ENCODE results near the gene TTC21B.

The TTC21B gene

DNA sequence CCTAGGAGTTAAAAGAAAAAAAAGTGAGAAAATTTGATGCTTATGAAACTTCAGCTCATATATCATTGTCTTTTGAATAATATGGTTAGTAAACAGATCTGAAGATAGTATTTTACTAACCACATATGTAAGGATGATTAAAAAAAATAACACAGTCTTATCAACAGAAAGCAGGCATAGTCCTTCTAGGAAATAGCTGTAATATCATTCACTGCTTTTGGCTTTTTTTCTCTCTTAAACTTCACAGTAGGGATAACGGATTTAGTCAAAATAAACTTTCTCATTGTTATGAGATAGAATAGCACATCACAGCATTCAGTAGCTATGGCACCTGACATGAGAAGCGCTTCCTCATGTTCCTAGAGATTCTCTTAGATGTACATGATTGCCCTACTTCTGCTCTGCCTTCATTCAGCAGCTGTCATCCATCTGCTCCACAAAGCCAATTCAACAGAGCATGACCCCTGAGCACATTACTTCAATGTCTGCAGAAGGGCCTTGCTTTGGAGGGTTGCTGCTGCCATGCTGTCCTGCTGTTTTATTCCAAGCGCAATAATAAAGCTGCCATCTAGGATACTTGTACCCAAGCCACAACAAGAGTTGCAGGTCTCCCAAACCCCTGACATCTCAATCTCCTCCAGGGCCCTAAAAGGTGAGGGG is 67.0 kb downstream of the TTC21B start:
- no peak for TF ChIP-seq YY1 (IDR thresholded peaks at IDR 0.05; ENCODE audit: low read depth)
- TF ChIP-seq FOXM1 (IDR thresholded peaks at IDR 0.05; ENCODE audit: borderline replicate concordance, low read depth): no peak
- TF ChIP-seq RAD21 (IDR thresholded peaks at IDR 0.05; ENCODE audit: low read depth): no peak
- no peak for TF ChIP-seq TEAD4 (IDR thresholded peaks at IDR 0.05)
- no peak for TF ChIP-seq CEBPB (IDR thresholded peaks at IDR 0.05)
- no peak for TF ChIP-seq CREB1 (IDR thresholded peaks at IDR 0.05; ENCODE audit: low read depth)
- no peak for TF ChIP-seq TCF12 (IDR thresholded peaks at IDR 0.05; ENCODE audit: low read depth)
- no peak for TF ChIP-seq ZBTB7A (IDR thresholded peaks at IDR 0.05; ENCODE audit: low read depth)
- TF ChIP-seq EP300 (IDR thresholded peaks at IDR 0.05; ENCODE audit: borderline replicate concordance): no peak

DNA sequence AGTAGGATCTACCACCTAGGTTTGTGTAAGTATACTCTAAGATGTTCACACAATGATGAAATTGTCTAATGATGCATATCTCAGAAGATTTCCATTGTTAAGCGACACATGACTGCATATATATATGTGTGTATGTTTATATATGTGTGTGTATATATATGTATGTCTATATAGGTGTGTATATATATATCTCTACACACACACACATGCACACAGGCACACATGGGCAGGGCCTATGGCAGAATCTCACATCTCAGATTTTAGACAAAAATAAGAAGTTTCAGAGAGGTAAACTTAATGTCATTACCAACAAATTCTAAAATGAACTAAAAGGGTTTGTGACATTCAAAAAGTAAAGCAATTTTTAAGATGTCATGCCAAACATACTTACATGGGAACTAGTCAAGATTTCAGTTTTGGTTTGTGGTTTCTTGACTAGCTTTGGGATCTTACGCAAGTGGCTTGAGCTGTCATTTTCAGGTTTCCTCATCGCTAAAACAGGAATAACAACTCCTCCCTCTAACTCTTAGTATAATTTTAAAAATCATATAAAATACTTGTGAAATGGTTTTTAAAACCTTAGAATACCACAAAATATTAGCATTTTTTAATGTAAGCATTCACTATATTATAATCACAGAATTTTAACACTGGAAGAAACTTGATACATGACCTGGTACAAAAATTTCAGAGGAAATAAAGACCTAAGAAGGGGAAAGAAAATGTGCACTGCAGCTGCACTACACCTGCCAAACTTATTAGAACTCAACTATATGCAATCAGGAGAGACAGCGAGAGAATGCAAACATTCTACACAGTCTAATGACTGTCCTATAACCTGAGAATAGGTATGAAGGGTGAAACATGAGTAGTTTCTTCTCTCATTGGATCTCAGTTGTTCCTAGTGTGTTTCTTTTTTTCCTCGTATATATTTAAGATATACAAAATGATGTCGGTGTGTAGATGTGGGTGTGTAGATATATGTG is 75.7 kb downstream of the TTC21B start:
- no peak for TF ChIP-seq TEAD4 (IDR thresholded peaks at IDR 0.05)
- no peak for TF ChIP-seq YY1 (IDR thresholded peaks at IDR 0.05; ENCODE audit: low read depth)
- TF ChIP-seq TAF1 (IDR thresholded peaks at IDR 0.05; ENCODE audit: low read depth): no peak
- TF ChIP-seq CREB1 (IDR thresholded peaks at IDR 0.05; ENCODE audit: low read depth): no peak
- TF ChIP-seq EP300 (IDR thresholded peaks at IDR 0.05; ENCODE audit: borderline replicate concordance): no peak
- no peak for TF ChIP-seq NFIC (IDR thresholded peaks at IDR 0.05)
- TF ChIP-seq, protein P1, sequence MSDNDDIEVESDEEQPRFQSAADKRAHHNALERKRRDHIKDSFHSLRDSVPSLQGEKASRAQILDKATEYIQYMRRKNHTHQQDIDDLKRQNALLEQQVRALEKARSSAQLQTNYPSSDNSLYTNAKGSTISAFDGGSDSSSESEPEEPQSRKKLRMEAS (IDR thresholded peaks at IDR 0.05): no peak
- TF ChIP-seq CEBPB (IDR thresholded peaks at IDR 0.05): no peak
- no peak for TF ChIP-seq RAD21 (IDR thresholded peaks at IDR 0.05; ENCODE audit: low read depth)
- no peak for TF ChIP-seq EGR1 (IDR thresholded peaks at IDR 0.05)
- TF ChIP-seq, protein P2, sequence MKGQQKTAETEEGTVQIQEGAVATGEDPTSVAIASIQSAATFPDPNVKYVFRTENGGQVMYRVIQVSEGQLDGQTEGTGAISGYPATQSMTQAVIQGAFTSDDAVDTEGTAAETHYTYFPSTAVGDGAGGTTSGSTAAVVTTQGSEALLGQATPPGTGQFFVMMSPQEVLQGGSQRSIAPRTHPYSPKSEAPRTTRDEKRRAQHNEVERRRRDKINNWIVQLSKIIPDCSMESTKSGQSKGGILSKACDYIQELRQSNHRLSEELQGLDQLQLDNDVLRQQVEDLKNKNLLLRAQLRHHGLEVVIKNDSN (IDR thresholded peaks at IDR 0.05): no peak
- TF ChIP-seq ZBTB7A (IDR thresholded peaks at IDR 0.05; ENCODE audit: low read depth): no peak
- TF ChIP-seq, protein P3, sequence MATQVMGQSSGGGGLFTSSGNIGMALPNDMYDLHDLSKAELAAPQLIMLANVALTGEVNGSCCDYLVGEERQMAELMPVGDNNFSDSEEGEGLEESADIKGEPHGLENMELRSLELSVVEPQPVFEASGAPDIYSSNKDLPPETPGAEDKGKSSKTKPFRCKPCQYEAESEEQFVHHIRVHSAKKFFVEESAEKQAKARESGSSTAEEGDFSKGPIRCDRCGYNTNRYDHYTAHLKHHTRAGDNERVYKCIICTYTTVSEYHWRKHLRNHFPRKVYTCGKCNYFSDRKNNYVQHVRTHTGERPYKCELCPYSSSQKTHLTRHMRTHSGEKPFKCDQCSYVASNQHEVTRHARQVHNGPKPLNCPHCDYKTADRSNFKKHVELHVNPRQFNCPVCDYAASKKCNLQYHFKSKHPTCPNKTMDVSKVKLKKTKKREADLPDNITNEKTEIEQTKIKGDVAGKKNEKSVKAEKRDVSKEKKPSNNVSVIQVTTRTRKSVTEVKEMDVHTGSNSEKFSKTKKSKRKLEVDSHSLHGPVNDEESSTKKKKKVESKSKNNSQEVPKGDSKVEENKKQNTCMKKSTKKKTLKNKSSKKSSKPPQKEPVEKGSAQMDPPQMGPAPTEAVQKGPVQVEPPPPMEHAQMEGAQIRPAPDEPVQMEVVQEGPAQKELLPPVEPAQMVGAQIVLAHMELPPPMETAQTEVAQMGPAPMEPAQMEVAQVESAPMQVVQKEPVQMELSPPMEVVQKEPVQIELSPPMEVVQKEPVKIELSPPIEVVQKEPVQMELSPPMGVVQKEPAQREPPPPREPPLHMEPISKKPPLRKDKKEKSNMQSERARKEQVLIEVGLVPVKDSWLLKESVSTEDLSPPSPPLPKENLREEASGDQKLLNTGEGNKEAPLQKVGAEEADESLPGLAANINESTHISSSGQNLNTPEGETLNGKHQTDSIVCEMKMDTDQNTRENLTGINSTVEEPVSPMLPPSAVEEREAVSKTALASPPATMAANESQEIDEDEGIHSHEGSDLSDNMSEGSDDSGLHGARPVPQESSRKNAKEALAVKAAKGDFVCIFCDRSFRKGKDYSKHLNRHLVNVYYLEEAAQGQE (IDR thresholded peaks at IDR 0.05; ENCODE audit: low read depth): no peak
- TF ChIP-seq FOXM1 (IDR thresholded peaks at IDR 0.05; ENCODE audit: borderline replicate concordance, low read depth): no peak
- no peak for TF ChIP-seq TCF12 (IDR thresholded peaks at IDR 0.05; ENCODE audit: low read depth)

DNA sequence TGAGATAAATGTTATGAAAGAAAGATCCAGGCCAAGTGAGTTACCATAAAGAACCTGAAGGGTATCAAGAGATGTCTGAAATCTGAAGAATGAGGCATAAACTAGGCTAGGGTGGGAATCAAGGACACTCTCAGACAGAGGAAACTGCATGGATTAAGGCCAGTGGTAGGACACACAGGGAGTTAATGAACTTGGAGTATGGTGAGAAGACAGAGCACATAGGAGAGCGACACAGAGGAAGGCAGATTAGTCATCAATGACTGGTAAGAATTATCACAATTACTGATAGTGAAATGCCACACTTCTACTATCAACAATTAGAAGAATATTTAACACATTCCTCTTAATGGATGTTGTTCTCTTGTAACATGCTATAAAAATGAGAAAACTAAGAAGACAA is 76.9 kb downstream of the TTC21B start:
- no peak for TF ChIP-seq TEAD4 (IDR thresholded peaks at IDR 0.05)
- TF ChIP-seq, protein P3 (IDR thresholded peaks at IDR 0.05; ENCODE audit: low read depth): no peak
- TF ChIP-seq NFIC (IDR thresholded peaks at IDR 0.05): no peak

DNA sequence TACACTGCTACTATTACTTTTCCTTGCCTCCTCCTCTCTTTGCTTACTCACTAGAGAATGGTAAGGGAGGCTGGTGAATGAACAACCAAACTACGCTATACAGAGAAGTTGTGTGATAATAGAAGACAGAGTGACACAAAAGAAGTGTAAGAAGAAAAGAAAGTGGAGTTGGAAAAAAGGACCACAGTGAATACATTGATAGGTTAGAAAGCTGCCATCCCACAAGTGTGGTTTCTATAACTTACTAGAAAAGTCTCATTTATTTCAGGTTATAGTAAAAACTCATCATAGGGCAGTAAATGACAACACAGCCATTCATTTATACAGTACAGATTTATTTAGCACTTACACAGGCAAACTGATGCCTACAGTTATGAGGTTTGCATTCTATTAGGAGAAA is 77.3 kb downstream of the TTC21B start:
- TF ChIP-seq EP300 (IDR thresholded peaks at IDR 0.05; ENCODE audit: borderline replicate concordance): no peak
- TF ChIP-seq YY1 (IDR thresholded peaks at IDR 0.05; ENCODE audit: low read depth): no peak
- TF ChIP-seq TCF12 (IDR thresholded peaks at IDR 0.05; ENCODE audit: low read depth): no peak

DNA sequence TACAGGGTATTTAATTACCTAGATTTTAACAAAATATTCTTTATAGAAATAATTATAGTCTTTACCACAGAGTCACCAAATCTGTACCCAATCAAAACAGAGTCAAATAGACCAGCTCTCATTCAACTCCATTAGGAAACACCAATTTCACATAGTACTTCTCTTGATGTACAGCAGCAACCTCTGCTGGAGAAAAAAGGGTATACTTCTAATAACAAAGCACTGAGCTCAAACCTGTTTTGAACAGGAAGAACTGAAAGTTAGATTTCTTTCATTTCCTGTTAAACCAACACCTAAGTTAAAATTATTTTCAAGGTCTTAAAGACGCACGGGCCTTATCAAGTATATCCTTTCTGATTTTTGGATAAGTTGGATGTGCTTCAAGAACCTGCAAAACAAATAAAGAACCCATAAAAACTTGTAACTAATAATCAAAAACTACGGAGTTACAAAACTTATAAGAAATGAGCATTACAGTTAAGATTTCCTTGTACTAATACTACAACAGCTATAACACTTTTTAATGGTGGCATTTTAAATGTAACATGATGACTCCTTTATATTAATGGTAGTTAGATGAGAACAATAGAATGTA is 79.0 kb downstream of the TTC21B start:
- TF ChIP-seq NFIC (IDR thresholded peaks at IDR 0.05): no peak
- peak; percentile 79 for TF ChIP-seq RAD21 (IDR thresholded peaks at IDR 0.05; ENCODE audit: low read depth)

DNA sequence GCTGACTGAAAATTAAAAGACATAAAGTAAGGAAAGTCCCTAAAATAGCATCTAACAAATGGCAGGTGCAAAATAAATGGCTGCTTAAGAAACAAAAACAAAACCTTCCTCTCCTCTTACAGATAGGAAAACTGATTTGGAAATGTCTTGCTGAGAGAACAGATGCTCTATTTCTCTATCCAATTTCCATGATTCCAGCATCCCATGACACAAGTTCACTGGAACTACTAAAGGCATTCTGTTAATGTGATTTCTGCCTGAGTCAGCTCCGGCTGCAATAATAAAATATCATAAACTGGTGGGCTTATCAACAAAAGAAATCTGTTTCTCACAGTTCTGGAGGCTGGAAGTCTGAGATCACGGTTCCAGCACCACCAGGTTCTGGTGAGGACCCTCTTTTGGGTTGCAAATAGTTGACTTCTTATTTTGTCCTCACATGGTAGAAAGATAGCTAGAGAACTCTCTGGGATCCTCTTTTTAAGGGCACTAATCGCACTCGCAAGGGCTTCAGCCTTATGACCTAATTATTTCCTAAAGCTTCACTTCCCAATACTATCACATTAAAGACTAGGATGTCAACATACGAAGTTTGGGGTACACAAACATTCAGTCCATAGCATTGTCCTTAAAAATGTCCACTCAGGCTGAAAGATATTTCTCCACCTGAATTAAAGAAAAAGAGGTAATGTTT is 81.3 kb downstream of the TTC21B start:
- TF ChIP-seq, protein P3 (IDR thresholded peaks at IDR 0.05; ENCODE audit: low read depth): no peak
- TF ChIP-seq FOXM1 (IDR thresholded peaks at IDR 0.05; ENCODE audit: borderline replicate concordance, low read depth) (no peak), NFIC (IDR thresholded peaks at IDR 0.05) (no peak), CREB1 (IDR thresholded peaks at IDR 0.05; ENCODE audit: low read depth) (no peak), EGR1 (IDR thresholded peaks at IDR 0.05) (no peak), ZBTB7A (IDR thresholded peaks at IDR 0.05; ENCODE audit: low read depth) (no peak), RAD21 (IDR thresholded peaks at IDR 0.05; ENCODE audit: low read depth) (no peak), YY1 (IDR thresholded peaks at IDR 0.05; ENCODE audit: low read depth) (no peak), TCF12 (IDR thresholded peaks at IDR 0.05; ENCODE audit: low read depth) (no peak), TEAD4 (IDR thresholded peaks at IDR 0.05) (no peak), TAF1 (IDR thresholded peaks at IDR 0.05; ENCODE audit: low read depth) (no peak), CEBPB (IDR thresholded peaks at IDR 0.05) (no peak), EP300 (IDR thresholded peaks at IDR 0.05; ENCODE audit: borderline replicate concordance) (no peak)
- TF ChIP-seq, protein P1 (IDR thresholded peaks at IDR 0.05): no peak
- TF ChIP-seq, protein P2 (IDR thresholded peaks at IDR 0.05): no peak
